Gastroesophageal sphincter (tissue), 4 donors: ENCODE measurements around the gene PKD2L1. TPM values are rescaled to one million over a fixed set of nuclear protein-coding genes. Genes with fewer than 3 reads are reported as not detected.

Experiments
- ATAC-seq: fragments of 150-250 bp; one replicate; pipeline ENCODE4 v1.9.1; 2016; ENCODE audit warnings: mild to moderate bottlenecking, moderate library complexity
- H3K27ac ChIP-seq, 4 donors: fragments of 200-600 bp; sonication (generic) in 3 of 4; 1 replicate in 3 of 4; 2 replicates in 1 of 4; pipeline ENCODE4 v1.5.1; 2016 to 2019
- H3K27me3 ChIP-seq: fragments of 200-600 bp; sonication (generic); one replicate; pipeline ENCODE4 v1.5.1; 2019
- H3K36me3 ChIP-seq, 2 donors: fragments of 200-600 bp; sonication (generic); one replicate each; pipeline ENCODE4 v1.5.1; 2019; ENCODE audit warnings: control low read depth in 1 of 2
- H3K4me1 ChIP-seq, 3 donors: fragments of 200-600 bp; sonication (generic); 1 replicate in 2 of 3; 2 replicates in 1 of 3; pipeline ENCODE4 v1.5.1; 2016 to 2019; ENCODE audit warnings: control low read depth in 2 of 3
- H3K4me3 ChIP-seq, 2 donors: fragments of 200-600 bp; sonication (generic); one replicate each; pipeline ENCODE4 v1.5.1; 2019; ENCODE audit warnings: mild to moderate bottlenecking in 1 of 2, moderate library complexity in 1 of 2
- H3K9me3 ChIP-seq, 3 donors: fragments of 200-600 bp; sonication (generic); one replicate each; pipeline ENCODE4 v1.5.1; 2017 to 2019; ENCODE audit warnings: control low read depth in 2 of 3
- EP300 ChIP-seq: sonication (generic); formaldehyde crosslinking; IDR thresholded peaks from one replicate; pipeline ENCODE4 v1.6.1; 2017; ENCODE audit warnings: antibody characterized with exemption, mild to moderate bottlenecking
- POLR2A ChIP-seq, 2 donors: fragments of 450-650 bp; IDR thresholded peaks; one replicate each; pipeline ENCODE4 v1.6.1; 2017; ENCODE audit warnings: antibody characterized with exemption in 2 of 2, mild to moderate bottlenecking in 2 of 2, moderate library complexity in 1 of 2
- POLR2AphosphoS5 ChIP-seq: sonication (generic); formaldehyde crosslinking; IDR thresholded peaks from one replicate; pipeline ENCODE4 v1.6.1; 2017; ENCODE audit warnings: antibody characterized with exemption
- whole genome bisulfite sequencing, 2 donors: methylation state at CpG; one replicate each; pipeline ENCODE4 v1.1.5; 2018; ENCODE audit warnings: low coverage in 1 of 2; 5-methylcytosine and 5-hydroxymethylcytosine counted together
- total RNA-seq, 4 donors: library from RNA; depleted of rRNA; stranded (reverse); fragments of >200 nt; gene quantifications; one replicate each; pipeline ENCODE4 v1.1.0, GENCODE V29; 2016
- TF ChIP-seq, protein P1 (sequence below), 4 experiments: fragments of 200-600 bp in 2 of 4; fragments of 450-650 bp in 2 of 4; sonication (generic) in 1 of 4; IDR thresholded peaks; one replicate each; pipeline ENCODE4 v1.5.1; 2017 to 2019; ENCODE audit warnings: antibody characterized with exemption in 4 of 4, mild to moderate bottlenecking in 2 of 4, moderate library complexity in 2 of 4

PKD2L1 gene
- total RNA-seq, 4 donors from 2014 or later = not detected

DNA sequence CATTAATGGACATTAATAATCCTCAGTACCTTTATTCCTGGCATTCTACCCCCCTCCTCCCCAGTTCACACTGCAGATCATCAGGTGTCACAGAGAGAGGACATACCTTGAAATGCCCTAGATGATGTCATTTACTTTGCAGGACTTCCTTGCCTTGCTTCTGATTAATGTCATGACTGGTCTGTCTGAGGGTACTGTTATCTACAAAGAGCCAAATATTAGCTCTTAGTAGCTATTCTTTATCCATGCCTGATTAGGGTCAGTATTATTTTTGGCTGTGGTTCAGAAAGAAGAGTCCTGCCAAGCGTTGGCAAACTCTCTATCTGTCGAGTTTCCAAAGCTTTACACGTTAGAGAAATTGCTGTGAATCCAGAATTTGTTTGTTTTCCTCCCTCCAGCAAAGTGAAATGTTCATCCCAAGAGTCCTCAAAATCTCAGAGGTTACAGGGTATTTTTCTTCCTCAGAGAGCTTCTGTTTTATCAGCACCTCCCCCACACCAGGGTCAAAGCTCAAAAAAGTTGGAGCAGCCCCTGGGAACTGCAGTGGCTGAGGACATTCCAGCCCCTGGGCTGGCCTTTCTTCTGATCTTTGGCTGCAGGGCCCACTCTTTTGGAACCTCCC lies 29.6 kb upstream of the PKD2L1 start:
- 7 to 29% methylated on average over 3 of the region's 3 CpGs for WGBS, 2 donors
- no peak for ATAC-seq
- peaks cover 0 to 14% (median 0%) of the 10 kb centered on the region in 3 donors for H3K4me1 ChIP-seq
- no peak overlapping the region for H3K4me3 ChIP-seq
- TF ChIP-seq POLR2A (IDR thresholded peaks at IDR 0.05) (no peak), POLR2AphosphoS5 (no peak), EP300 (no peak)
- TF ChIP-seq, protein P1, sequence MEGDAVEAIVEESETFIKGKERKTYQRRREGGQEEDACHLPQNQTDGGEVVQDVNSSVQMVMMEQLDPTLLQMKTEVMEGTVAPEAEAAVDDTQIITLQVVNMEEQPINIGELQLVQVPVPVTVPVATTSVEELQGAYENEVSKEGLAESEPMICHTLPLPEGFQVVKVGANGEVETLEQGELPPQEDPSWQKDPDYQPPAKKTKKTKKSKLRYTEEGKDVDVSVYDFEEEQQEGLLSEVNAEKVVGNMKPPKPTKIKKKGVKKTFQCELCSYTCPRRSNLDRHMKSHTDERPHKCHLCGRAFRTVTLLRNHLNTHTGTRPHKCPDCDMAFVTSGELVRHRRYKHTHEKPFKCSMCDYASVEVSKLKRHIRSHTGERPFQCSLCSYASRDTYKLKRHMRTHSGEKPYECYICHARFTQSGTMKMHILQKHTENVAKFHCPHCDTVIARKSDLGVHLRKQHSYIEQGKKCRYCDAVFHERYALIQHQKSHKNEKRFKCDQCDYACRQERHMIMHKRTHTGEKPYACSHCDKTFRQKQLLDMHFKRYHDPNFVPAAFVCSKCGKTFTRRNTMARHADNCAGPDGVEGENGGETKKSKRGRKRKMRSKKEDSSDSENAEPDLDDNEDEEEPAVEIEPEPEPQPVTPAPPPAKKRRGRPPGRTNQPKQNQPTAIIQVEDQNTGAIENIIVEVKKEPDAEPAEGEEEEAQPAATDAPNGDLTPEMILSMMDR (IDR thresholded peaks at IDR 0.05) = no peak
- H3K9me3 ChIP-seq = no peaks in the 10 kb centered on the region
- H3K36me3 ChIP-seq = peaks cover 0 to 5% of the 10 kb centered on the region in 2 donors
- no peak overlapping the region for H3K27ac ChIP-seq
- no peaks in the 10 kb centered on the region for H3K27me3 ChIP-seq

DNA sequence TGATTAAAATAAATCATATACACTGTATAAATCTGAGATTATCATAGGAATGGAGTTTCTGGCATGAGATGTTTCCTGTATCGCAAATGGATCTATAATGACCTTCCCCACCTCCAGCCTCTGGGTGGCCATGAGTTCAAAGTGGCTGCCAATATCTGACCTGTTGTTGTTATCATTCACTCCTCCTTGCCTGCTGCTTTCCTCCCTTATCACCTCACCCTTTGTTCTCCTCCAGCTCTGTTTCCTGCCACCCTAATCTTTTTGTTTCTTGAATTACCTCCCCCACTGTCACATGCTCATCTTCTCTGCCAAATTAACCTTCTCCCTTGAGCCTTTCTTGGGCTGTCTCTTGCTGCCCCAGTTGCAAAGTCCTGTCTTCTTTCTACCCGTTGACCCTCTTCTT lies 29.0 kb upstream of the PKD2L1 start:
- Histone ChIP-seq H3K36me3 (peaks cover 0 to 10% of the 10 kb centered on the region in 2 donors), H3K27me3 (no peaks in the 10 kb centered on the region), H3K4me1 (peaks cover 0 to 11% (median 0%) of the 10 kb centered on the region in 3 donors), H3K4me3 (no peak overlapping the region), H3K9me3 (no peaks in the 10 kb centered on the region), H3K27ac (no peak overlapping the region)
- 52% methylated on average over 2 of the region's 2 CpGs for WGBS, 2 donors
- no peak for TF ChIP-seq EP300
- no peak for ATAC-seq

DNA sequence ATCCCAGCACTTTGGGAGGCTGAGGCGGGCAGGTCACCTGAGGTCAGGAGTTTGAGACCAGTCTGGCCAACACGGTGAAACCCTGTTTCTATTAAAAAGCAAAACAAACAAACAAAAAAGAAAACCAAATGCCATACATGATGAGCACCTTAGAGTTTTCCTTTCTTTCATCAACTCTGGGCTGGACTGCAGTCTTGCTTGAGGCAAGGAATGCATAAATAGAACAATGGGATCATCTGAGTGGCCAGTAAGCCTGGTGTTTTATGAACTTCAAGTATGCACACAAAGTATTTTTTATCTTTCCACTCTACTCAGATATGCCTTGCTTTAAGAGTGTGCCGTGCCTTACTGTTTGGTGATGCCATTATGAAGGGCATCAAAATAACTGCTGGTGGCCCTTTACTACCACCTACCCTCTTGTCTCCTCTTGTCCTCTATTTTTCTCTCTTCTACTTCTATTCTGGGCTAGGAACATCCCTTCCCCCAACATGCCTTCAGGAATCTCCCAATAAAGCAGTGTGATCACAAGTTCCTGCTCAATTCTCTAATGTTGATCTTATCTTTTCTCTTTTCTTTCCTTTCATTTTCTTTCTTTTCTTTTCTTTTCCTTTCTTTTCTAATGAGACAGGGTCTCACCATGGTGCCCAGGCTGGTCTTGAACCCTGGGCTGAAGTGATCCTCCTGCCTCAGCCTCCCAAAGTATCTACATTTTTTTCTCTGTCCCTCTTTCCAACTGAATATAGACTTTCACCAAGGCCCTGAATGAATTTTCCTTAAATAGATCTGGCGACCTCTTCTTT lies 27.2 kb upstream of the PKD2L1 start:
- H3K27ac ChIP-seq = no peak overlapping the region

DNA sequence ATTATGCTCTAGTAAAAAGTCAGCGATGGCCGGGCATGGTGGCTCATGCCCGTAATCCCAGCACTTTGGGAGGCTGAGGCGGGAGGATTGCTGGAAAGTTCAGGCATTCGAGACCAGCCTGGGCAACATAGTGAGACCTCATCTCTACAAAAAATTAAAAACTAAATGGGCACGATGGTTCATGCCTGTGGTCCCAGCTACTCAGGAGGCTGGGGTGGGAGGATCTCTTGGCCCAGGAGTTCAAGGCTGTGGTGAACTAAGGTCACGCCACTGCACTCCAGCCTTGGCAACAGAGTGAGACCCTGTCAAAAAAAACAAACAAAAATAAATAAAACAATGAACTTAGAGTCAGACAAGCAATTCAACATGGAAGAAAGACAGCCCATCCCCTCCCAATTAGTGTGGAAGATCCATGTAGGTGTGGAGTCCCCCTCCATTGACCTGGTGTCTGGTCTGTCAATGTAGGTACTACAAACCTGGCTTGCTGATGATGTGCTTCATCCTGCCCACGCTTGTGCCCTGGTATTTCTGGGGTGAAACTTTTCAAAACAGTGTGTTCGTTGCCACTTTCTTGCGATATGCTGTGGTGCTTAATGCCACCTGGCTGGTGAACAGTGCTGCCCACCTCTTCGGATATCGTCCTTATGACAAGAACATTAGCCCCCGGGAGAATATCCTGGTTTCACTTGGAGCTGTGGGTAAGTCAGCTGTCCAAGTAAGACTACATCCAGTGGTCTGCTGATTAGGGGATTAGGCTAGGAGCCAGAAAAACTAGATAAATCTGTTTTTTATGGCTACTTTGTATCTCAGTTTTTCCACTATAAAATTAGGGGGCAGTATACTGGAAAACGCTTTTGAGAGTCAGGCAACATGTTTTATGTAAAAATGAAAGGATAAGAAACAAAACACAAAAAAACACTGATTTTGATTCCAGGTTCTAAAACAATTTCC lies 26.3 kb upstream of the PKD2L1 start:
- TF ChIP-seq, protein P1 (IDR thresholded peaks at IDR 0.05) = no peak

More for the DNA sequence above, 27.2 kb upstream of the PKD2L1 start:
- no peaks in the 10 kb centered on the region for H3K9me3 ChIP-seq
- TF ChIP-seq EP300 (no peak), POLR2AphosphoS5 (no peak), POLR2A (IDR thresholded peaks at IDR 0.05) (no peak)
- TF ChIP-seq, protein P1 (IDR thresholded peaks at IDR 0.05) = no peak
- no peak overlapping the region for H3K4me3 ChIP-seq
- H3K36me3 ChIP-seq = peaks cover 0 to 22% of the 10 kb centered on the region in 2 donors
- H3K27me3 ChIP-seq = no peaks in the 10 kb centered on the region
- H3K4me1 ChIP-seq = peaks cover 0 to 11% (median 0%) of the 10 kb centered on the region in 3 donors
- ATAC-seq = no peak
- WGBS, 2 donors = 85 to 92% methylated on average over 4 of the region's 4 CpGs

DNA sequence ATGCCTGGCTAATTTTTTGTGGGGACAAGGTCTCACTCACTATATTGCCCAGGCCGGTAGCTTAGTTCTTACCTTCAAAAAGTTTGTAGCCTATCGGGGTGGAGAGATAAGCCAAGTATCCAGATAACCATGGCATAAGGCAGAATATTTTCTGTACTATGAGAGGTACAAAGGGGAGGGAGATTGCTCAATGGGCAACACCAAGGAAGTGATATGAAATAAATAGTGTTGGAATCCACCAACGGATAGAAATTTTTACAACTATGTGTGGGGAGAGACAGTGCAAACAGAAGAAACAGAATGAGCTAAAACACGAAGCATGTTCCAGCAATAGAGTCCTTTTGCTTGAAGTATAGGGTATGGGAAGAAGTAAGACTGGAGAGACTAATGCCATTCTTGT lies 25.1 kb upstream of the PKD2L1 start:
- 90 to 95% methylated on average over 2 to 4 of the region's 4 CpGs for WGBS, 2 donors
- Histone ChIP-seq H3K4me1 (peaks cover 0 to 9% (median 0%) of the 10 kb centered on the region in 3 donors), H3K27ac (no peak overlapping the region), H3K4me3 (no peak overlapping the region), H3K9me3 (no peaks in the 10 kb centered on the region), H3K27me3 (peaks cover 8% of the 10 kb centered on the region), H3K36me3 (peaks cover 0 to 25% of the 10 kb centered on the region in 2 donors)
- TF ChIP-seq POLR2AphosphoS5 (no peak), EP300 (no peak), POLR2A (IDR thresholded peaks at IDR 0.05) (no peak)
- TF ChIP-seq, protein P1 (IDR thresholded peaks at IDR 0.05) = no peak
- no peak for ATAC-seq

More for the DNA sequence above, 26.3 kb upstream of the PKD2L1 start:
- peaks cover 0 to 27% of the 10 kb centered on the region in 2 donors for H3K36me3 ChIP-seq
- no peak overlapping the region for H3K4me3 ChIP-seq
- no peaks in the 10 kb centered on the region for H3K27me3 ChIP-seq
- 94 to 95% methylated on average over 8 to 9 of the region's 14 CpGs for WGBS, 2 donors
- no peak for ATAC-seq
- no peak overlapping the region for H3K27ac ChIP-seq
- no peaks in the 10 kb centered on the region for H3K9me3 ChIP-seq
- H3K4me1 ChIP-seq = peaks cover 0 to 11% (median 0%) of the 10 kb centered on the region in 3 donors
